Activated CD4-positive, CD25-positive, alpha-beta regulatory T cell (primary cell): Measurements from ENCODE around the gene DHX34.
"Not testable (repeated sequence)": the region's sequence is repeated elsewhere in the genome, so short reads cannot be mapped to it uniquely, and the experiment has no call there.

Experiments used
- DNase-seq, 4 experiments: peaks; one replicate each; lab custom pipeline; 2025; lab: John Stamatoyannopoulos, UW

Gene DHX34, protein sequence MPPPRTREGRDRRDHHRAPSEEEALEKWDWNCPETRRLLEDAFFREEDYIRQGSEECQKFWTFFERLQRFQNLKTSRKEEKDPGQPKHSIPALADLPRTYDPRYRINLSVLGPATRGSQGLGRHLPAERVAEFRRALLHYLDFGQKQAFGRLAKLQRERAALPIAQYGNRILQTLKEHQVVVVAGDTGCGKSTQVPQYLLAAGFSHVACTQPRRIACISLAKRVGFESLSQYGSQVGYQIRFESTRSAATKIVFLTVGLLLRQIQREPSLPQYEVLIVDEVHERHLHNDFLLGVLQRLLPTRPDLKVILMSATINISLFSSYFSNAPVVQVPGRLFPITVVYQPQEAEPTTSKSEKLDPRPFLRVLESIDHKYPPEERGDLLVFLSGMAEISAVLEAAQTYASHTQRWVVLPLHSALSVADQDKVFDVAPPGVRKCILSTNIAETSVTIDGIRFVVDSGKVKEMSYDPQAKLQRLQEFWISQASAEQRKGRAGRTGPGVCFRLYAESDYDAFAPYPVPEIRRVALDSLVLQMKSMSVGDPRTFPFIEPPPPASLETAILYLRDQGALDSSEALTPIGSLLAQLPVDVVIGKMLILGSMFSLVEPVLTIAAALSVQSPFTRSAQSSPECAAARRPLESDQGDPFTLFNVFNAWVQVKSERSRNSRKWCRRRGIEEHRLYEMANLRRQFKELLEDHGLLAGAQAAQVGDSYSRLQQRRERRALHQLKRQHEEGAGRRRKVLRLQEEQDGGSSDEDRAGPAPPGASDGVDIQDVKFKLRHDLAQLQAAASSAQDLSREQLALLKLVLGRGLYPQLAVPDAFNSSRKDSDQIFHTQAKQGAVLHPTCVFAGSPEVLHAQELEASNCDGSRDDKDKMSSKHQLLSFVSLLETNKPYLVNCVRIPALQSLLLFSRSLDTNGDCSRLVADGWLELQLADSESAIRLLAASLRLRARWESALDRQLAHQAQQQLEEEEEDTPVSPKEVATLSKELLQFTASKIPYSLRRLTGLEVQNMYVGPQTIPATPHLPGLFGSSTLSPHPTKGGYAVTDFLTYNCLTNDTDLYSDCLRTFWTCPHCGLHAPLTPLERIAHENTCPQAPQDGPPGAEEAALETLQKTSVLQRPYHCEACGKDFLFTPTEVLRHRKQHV

GRCh38 chr19:47348819-47349795, at the start of gene DHX34:
TSS of gene DHX34 (plus strand) at chr19:47349315. CDS start at chr19:47353031, 3,716 bp downstream.
- peak; percentile 96 to 98 (median 98) for DNase-seq

- not testable (repeated sequence) for DNase-seq
Observed at GRCh38 chr19:47300867-47301266, 48.2 kb upstream of the DHX34 start.

DNA sequence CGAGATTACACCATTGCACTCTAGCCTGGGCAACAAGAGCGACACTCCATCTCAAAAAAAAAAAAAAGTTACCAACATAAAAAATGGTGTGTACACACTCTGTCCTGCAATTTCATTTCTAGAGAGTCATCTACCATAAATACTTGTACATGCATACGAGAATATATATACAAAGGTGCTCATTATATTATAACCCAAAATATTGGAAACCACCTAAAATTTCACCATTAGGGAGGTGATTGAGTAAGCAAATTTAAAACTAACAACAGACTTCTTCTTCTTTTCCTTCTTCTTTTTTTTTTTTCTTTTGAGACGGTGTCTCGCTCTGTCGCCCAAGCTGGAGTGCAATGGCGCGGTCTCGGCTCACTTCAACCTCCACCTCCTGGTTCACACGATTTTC, 46.9 kb upstream of the DHX34 start:
- DNase-seq: no peak

DNA sequence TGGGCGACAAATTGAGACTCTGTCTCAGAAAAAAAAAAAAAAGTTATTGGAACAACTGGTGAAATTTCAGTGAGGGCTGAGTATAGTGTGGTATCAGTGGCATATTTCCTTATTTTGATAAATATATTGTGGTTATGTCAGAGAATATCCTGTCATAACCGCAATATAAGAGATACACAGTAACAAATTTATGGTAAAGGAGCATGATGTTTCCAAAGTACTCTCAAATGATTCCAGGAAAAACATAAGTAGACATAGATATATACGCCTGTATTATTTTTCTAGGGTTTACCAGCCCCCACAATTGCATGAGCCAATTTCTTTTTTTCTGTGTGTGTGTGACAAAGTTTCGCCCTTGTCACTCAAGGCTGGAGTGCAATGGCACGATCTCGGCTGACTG, 45.1 kb upstream of the DHX34 start:
- DNase-seq: no peak

DNA sequence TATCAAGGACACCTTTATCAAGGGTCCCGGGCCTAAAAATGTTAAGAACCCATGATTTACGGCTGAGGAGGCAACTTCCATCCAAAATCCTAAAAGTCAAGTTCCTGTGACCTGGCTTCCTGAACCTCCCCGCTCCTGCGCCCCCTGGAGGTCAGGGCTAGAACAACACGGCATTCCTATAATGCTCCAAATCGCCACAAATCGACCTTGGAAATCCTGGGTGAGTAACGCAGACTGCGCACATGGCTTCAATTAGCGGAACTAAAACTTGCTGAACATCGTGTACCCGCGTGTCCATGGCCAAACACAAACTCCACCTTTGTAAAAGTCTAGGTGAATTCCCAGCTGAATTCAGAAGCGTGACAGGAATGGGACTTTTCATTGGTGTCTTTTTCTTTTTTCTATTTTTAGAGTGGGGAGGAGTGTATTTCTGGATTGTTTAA, 43.8 kb upstream of the DHX34 start:
- peak in 3 of 4 experiments; percentile 20 to 49 (median 26) for DNase-seq

DNA sequence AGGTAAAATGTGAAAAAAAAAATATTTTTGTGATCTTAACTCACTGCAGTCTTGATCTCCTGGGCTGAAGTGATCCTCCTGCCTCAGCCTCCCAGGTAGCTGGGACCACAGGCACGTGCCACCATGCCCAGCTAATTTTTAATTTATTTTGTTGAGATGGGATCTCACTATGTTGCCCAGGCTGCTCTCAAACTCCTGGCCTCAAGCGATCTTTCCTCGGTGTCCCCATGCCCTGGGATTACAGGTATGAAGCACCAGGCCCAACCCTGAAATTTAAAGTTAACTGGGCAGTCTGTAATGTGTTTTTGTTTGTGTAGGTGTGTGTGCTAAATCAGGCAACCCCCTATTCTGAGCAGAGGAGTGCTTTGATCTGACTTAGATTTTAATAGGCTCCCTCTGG, 42.8 kb upstream of the DHX34 start:
- DNase-seq: no peak

DNA sequence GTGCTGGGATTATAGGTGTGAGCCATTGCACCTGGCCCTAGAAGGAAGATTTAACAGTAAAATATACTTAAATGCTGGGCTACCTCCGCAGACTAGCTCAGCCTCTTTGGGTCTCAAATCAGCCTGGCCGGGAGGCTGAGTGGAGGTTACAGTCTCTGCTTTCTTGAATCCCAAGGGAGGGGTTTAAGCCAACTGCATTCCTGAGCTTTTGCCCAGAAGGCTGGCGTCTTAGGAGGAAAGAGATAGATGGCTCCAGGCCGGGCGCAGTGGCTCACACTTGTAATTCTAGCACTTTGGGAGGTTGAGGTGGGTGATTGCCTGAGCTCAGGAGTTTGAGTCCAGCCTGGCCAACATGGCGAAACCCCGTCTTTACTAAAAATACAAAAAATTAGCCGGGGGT, 40.1 kb upstream of the DHX34 start:
- DNase-seq: no peak

- DNase-seq: no peak
Observed at GRCh38 chr19:47309608-47310007, 39.5 kb upstream of the DHX34 start, which contains the start of gene C5AR1. TSS of gene C5AR1 (plus strand) at chr19:47309861. CDS start at chr19:47309896, 35 bp downstream.

GRCh38 chr19:47310323-47310722, 38.8 kb upstream of the DHX34 start:
- no peak for DNase-seq

DNA sequence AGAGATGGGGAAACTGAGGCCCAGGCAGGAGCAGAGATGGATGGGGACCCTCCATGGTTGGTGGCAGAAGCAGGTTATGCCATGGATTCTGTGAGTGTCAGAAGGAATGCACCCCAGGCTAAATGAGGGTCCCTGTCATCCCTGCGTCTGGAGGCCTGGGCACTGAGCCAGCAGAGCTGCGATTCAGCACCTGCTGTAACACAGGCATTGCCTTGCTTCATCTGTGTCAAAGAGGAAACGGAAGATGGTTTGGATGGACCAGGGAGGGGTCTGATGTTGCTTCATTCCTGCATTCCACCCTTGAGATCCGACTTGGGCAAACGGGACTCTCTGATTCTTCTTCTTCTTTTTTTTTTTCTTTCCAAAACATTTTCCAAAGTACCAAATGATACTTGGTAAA, 38.3 kb upstream of the DHX34 start:
- no peak for DNase-seq

DNA sequence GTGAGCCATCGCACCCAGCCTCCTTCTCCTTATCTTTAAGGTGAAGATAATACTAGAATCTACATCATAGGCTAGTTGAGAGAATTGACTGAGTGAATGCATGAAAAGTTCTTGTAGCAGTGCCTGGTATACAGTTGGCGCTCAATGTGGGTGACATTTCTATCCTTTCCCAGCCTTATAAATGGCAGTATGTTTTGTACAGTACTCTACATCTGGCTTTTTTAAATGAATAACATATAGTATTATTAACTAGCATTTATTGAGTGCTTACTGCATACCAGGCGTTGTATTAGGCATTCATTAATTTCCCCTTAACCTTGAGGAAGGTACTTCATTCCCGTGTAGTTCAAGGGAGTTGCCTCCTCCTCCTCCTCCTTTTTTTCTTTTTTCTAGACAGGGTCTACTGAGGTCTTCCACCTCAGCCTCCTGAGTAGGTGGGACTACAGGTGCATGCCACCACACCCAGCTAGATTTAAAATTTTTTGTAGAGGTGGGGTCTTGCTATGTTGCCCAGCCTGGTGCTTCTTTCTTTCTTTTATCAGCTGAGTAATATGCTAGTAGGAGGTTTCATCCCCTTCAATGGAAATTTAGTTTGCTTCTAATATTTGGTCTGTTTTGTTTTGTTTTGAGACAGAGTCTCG, 36.6 kb upstream of the DHX34 start:
- DNase-seq: no peak

- DNase-seq: no peak
Observed at GRCh38 chr19:47313754-47314295, 35.3 kb upstream of the DHX34 start.

DNA sequence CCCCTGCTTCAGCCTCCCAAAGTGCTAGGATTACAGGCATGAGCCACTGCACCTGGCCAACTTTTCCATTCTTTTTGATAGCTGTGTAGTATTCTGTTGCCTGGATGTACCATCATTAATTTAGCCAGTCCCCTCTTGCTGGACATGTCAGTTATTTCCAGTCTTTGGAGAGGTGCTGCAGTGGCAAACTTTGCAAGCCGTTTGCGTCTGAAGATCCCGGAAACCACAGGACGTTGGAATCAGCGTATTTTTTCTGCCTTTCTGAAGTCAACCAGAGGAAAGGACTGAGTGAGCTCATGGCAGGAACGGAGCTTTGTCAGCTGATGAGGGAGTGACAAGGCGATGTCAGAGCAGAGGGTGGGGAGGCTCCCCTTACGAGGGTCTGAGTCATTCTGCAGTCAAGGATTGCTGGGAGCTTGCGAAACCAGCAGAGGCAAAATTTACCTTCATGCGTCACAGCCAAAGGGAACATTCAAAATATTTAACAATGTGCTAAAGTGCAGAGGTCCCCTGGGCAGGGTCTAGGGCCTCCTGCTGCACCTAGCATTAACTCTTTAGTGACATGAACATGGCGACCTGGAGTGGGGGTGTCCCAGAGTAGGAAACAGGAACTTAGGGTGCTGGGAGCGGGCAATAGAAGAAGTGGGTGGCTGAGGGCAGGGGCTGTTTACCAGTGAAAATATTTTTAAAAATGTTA, 33.8 kb upstream of the DHX34 start:
- no peak for DNase-seq

- DNase-seq: no peak
Observed at GRCh38 chr19:47316513-47316912, 32.6 kb upstream of the DHX34 start.

GRCh38 chr19:47319923-47320871, 28.9 kb upstream of the DHX34 start:
- no peak for DNase-seq

- no peak for DNase-seq
Observed at GRCh38 chr19:47321630-47322029, 27.5 kb upstream of the DHX34 start.

DNA sequence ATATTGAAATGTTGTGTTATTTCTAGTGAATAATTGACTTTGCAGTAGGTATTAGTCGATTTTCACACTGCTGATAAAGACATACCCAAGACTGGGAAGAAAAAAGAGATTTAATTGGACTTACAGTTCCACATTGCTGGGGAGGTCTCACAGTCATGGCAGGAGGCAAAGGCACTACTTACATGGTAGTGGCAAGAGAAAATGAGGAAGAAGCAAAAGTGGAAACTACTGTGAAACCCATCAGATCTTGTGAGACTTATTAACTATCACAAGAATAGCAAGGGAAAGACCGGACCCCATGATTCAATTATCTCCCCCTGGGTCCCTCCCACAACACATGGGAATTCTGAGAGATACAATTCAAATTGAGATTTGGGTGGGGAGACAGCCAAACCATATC, 27.1 kb upstream of the DHX34 start:
- no peak for DNase-seq

DNA sequence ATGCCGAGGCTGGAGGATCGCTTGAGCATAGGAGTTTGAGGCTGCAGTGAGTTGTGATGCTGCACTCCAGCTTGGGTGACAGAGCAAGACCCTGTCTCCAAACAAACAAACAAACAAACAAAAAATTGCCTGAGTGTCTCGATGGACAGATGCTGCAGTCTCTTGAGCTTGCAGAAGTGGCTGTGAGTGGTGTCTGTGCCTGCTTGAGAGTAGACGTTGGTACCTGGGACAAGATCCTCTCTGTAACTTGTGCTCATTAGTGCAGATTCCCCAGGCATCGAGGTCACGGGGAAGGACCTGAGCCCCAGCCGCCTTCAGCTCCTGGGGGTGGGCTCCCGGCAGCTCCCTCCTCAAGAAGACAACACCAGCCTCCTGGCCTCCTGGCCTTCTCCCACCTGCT, 25.7 kb upstream of the DHX34 start:
- DNase-seq: no peak

GRCh38 chr19:47323872-47324271, 25.2 kb upstream of the DHX34 start:
- no peak for DNase-seq
